HG03175 (cell line): ENCODE data around the gene EPHA4.
A peak's percentile ranks its signal among the peaks of the same experiment; 100 is the strongest.

Experiments used
- ATAC-seq: cut with Tn5 transposase; IDR thresholded peaks from one replicate; pipeline ENCODE4 v1.9.1; 2021; ENCODE audit warnings: mild to moderate bottlenecking, moderate library complexity; ENCODE audit not compliant: unreplicated experiment

Gene EPHA4

DNA sequence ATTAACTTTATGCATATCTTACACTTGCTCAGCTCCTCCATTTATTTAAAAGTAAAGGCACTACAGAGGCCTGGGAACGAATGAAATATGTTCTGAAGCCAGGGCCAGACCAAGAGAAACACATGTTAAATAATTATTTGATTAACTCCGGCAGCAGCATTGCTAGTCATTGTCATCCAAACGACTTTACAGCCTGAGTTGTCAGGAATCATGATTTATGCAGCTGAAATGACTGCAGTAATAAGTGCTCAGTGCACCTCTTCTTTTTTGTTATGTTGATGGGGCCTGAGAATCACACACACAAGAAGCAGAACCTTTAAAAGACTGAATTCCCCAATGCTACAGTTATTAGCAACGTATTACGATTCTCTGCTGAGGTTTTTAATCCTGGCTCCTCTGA lies 58.9 kb downstream of the EPHA4 start:
- no peak for ATAC-seq

DNA sequence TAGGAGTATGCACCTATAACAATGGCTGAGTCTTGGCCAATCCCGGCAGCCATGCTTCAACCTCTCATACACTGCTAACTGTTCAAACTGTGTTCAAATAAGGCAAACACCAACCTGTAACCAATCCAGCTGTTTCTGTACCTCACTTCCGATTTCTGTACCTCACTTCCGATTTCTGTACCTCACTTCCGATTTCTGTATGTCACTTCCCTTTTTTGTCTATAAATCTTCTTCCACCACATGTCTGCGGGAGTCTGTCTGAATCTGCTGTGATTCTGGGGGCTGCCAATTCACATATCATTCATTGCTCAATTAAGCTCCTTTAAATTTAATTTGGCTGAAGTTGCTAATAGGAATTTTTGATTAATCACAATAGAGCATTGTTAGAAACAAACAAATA lies 60.8 kb downstream of the EPHA4 start:
- peak; percentile 54 for ATAC-seq

DNA sequence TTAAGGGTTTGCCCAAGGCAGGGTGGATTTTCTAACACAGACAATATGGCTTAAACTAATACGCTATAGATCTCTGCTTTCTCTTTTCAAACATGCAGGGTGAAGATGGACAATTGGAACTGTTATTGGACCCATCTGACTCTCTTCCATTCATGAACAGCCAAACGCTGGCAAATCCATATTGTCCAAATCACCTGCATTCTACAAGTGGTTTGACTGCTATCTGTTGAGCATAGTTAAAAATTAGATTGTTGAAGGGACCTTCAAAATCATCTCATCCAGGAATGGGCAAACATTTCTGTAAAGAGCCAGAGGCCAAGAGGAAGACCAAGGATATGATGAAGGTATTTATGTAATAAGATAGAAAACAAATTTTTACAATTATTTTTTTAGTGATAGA lies 65.6 kb downstream of the EPHA4 start:
- ATAC-seq: no peak

DNA sequence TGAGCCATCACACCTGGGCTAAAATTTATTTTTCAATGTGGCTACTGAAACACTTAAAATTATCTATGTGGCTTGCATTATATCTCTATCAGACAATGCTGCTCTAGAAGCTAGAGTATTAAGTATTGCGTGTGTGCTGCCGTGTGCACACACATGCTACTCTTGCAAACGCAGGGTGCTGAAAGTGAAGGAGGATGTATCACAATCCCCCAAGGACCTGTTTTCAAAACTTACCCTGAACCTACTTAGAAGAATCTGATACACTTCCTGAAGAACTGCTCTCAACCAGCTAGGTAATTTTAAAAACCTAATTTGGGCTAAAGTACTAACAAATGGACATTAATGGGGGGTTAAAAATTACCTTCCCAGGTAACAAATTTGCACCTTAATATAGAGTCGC lies 66.5 kb downstream of the EPHA4 start:
- no peak for ATAC-seq

DNA sequence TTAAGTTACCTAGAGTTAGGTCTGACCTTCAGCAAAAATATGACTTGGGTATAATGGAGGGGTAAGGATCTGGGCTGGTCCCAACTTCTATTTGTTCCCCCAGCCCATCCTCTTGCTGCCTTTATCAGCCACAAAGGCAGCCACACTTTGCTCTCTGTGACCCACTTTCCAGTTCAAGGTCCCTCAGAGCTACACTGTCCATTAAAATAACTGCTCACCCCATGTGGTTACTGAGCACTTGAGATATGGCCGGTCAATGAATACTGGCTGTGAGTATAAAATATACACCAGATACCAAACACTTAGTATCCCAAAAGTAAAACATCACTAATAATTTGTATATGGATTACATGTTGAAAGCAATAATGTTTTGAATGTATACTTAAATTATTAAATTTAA lies 67.2 kb downstream of the EPHA4 start:
- no peak for ATAC-seq

DNA sequence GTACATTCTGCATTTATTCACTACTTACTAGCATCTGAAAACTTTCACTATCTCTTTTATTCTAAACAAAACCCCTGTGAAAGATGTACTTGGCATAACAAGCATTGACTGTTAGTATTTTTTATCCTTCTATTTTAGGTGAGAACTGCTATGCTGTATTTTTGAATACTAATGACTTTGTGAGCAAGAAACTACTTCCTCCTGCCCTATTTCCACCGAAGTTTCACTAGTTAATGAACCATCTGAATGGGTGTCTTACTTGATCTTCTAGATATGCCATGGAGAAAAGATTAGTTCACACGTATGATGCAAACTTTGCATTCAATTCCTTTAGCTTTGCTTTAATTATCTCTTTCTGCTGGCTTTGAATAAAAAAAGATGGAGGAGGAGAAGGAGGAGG lies 68.1 kb downstream of the EPHA4 start:
- no peak for ATAC-seq

DNA sequence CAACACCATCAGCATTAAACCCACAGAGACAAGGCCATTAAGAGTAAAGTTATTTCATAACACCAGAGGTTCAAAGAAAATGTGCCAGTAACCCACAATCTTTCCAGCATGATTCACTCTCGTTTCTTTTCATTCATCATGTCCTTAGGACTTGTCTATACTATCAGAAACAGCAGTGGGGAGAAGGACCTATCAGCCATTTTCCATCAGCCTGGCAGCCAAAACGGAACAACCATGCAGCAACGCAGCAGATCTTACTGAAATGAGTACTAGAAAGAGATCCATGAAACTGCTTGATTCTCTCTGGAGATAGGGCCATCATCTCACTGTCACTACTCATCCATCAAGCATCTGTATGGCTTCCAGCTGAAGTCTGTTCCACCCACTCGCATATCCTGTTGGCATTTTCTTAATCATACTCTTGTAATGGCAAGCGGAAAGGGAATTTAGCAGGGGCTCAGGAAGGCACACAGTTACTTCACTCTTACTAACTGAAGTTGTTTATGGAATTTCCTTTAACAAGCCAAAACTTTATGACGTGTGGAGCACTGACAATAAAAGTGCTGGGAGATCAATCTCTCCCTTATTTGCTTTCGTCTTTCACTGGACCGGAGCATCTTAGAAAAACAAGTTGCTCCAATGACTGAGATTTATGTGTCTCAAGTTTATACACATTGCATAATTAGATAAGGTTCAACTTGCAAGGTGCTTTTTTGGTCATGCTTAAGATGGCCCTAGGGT lies 69.7 kb downstream of the EPHA4 start:
- no peak for ATAC-seq

DNA sequence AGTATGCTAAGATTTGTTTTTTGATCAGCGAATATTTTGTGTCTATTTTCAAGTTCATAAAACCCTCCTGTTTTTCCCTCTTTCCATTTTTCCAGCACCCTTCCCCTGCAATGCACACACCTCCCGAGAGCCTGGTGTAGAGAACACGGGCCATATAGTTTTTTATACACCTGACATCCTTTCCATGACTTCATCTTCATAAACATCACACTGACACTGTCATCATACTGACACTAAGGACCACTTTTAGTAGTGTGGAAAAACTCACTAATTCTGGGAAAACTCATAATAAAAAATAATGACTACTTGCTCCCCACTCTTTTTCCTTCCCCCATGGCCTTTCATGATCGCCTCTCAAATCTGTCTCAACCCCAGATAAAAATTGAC lies 70.2 kb downstream of the EPHA4 start:
- ATAC-seq: no peak

DNA sequence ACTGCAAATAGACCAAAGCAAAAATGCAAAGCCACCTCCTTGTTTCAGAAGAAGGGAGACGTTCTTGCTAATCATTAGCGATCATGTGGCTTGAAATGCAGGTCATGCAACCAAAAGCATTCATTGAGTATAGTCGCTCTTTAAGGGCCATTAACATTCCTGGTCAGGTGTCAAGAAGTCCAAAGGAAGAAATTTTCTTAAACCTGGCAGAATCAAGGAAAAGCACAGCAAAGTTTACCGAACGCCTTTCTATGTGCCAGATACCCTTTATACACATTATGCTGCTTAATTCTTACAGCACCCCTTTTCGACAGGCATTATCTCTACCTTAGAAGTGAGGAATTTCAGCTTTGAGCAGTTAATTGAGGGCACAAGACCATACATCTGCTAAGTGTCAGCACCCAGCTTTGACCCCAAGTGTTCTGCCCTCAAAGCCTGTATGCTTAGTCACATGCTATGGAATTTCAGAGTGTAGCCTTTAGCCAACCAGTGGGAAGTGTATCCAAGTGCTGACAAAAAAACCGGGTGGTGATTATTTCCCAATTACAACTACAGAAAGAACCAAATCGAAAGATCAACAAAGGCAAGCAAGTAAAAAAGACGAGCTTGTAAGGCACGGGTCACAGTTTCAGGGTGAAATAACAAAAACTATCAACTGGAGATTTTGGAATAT lies 70.8 kb downstream of the EPHA4 start:
- ATAC-seq: no peak

DNA sequence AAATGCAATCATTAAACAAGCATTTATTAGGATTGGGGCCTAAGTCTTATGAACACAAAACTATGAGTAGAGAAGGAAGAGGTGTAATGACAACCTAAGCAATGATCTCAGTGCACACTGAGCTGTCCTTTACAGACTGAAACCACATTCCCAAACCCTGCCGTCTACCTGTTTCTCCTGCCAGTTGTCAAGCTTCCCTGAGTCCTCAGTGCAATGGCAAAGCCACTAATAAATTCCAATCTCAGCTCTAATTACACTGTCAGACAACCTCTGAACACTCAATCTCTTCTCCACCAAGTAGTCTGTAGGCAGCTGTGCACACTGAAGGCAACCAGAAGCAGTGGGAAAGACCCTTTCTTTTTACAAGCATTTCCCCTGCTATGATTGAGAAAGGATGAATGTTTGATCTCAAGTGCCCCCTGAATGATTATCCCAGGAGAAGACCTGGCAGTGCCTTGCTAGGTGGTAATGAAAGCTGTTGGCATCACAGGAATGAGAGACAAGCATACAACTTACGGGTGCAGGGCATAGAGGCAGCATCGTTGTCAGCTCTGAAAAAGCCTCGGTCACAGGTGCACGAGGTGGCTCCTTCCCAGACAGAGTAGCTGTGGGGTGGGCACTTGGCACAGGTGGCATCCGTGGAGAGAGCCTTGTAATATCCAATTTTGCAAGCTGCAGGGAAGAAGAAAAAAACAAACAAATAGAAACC lies 71.4 kb downstream of the EPHA4 start:
- no peak for ATAC-seq

DNA sequence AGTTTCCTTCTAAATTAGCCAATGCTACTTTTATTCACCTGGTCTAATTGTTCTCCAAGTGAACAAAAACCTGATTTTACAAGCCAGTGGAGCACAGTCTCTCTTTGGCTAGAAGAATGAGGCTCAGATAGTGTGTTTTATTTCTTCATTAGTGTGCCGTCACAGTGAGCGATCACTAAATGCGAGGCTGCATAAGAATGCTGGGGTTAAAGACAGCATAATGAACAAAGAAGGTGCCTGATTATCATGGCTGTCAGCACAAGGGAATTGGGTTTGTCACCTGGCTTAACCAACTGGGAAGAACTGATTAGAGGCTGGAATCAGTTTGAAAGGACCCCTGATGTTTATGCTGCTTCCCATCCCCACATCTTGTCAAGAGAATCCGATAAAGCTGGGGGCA lies 76.4 kb downstream of the EPHA4 start:
- no peak for ATAC-seq

DNA sequence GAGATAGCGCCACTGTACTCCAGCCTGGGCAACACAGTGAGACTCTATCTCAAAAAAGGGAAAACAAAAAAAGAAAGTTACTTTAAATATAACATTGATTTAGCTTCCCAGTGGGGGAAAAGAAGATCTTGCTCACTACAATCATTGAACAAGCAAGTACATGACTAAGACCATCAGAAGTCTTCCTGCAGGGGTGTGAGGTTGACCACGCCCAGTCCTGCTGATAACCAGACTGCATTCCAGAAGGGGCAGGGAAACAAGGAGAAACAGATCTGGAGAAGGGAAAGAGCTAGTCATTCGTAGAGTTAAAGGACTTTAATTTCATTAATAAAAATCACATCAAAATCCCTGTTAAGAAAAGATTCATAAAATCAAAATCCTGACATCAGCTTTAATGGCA lies 77.5 kb downstream of the EPHA4 start:
- ATAC-seq: no peak

DNA sequence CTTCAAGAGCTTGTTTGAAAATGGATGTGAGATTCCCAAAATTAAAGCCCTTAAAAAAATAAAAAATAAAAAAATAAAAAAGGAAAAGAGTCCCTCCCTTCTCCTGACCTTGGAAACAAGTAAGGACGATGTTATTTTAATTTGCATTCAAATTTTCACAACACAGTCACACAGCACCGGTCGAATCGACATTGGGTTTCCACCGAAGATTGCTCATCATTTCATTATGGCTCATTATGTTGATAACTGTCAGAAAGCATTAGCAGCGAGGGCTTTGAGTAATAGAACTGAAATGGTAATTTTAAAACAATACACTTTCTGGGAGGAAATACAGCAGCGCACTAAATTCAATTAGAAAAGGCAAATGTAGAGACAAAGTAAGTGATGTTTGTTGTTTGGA lies 78.7 kb downstream of the EPHA4 start:
- no peak for ATAC-seq

DNA sequence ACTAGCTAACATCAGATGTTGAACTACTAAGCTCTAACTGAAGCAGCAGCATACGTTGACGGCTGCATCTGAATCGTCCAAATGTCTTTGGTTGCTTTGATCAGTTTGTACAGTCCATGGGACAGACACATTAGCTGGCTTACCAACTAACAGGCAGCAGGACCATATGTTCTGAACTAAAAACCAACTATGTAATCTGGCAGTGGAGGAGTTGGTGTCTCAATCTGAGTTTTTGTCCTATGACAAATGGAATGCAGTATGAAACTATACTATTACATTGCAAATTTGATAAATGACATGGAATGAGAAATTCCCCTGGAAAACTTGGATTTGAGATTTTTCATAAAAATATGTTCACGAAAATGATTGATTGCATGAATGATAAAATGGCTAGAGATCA lies 79.5 kb downstream of the EPHA4 start:
- no peak for ATAC-seq

DNA sequence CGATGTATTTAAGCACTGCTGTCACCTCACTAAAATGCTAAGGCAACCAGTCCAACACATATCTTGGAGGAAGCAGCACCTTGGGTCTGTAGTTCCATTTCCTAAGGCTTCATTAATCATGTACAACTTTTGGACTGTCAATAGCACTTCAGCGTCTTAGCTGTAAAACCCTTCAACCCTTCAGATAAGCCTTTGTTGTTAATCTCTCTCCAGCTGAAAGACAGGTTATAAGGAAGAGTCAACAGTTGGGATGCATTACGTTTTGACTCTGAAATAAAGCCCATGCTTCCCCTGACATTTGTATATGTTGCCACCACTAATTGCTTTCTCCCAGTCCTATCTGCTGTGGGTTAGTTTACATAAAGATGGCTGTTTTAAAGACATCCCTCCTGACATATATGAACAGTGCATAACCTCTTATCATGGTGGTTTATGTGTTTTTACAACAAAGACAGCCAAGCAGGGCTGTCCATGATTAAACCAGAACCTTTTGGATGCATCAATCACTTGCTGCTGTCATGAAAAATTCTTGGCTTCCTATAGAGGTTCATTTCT lies 81.5 kb downstream of the EPHA4 start:
- ATAC-seq: no peak

DNA sequence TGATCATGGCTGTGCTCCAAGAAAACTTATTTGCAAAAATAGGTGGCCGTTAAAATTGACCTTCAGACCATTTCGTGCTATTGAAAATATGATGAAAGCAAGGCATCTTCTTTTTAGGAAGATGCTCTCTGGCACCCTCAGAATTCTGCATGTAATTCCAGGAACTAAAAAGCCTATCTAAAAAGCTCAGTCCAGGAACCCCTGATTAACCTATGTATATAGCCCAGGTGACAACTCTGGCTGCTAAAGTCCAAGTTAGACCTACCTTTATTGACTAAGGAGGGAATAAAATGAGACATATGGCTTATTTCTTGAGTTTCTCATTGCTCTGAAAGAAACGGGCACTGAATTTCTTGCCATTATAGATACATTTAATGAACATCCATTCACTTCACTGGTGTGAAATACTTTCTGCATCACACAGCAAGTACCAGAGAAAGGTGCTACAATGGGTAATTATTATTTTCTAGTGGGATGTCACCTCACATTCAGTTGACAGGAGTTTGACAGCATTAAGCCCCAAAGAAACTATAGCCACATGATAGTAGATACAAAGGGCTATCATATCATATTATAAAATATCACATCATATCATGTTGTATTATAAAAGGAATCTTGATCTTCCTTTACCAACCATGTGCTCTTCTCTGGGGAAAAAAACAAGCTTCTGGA lies 83.8 kb downstream of the EPHA4 start:
- no peak for ATAC-seq

DNA sequence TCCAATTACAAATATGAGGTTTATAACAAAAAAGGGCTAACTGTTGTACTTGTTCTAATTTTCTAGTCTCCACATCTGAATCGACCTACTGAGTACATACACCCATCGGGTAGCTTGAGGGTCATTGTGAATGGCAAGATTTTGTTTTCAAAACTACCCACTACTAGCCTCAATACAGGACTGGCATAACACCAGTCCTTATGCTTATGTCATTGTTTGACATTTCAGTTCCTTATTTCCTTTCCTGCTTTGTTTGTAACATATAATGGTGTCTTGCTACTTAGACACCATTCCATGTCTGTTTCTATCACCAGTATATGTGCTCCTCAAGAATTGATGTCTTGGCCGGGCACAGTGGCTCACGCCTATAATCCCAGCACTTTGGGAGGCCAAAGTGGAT lies 86.0 kb downstream of the EPHA4 start:
- no peak for ATAC-seq

DNA sequence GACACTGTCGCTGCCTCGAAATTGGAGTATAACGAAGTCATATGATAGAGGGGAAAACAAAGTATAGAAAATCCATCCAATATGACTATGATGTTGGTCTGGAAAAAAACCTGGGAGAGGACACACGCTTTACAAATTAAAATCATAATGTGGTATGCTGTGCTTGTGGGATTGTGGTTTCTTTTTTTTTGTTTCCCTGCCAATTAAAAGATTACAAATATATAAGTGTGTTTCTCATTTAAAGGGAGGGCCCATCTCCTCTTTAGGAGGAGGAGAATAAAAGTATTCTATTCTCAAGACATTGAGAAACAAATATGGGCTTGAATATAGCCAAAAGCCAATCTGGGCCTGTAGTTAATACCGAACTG lies 86.6 kb downstream of the EPHA4 start:
- ATAC-seq: no peak

DNA sequence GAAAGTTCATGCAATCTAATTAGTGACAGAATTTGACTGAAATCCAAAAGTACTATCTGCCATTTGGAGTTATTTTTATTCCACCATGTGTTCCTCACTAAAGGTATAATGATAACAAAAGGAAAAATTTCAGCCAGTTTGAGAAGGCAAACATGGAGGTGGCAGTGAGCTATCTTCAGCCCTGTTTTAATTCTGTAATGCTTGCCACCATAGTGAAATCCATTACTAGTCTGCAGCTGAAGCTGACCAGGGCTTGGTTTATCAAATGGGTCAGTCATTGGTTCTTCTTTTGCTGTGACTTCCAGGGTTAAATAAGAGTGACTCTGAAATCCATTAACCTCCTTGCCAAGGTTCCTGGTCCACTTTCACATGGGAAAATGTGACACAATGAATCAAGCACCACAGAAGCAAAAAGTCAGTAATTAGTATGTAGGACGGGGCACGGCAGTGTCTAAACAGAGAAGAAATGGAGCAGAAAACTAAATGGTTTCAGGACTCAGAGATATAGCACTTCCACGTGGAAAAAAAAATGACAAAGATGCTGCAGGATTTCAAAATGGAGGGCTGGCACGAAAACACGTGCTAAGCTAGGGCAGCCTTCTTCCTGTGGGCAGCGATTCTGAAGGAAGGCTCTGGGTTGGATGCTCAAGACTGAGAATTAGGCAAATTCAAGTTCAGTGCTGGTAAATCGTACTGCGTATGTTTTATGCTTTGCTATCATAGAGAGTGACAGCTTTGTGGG lies 87.2 kb downstream of the EPHA4 start:
- ATAC-seq: no peak

DNA sequence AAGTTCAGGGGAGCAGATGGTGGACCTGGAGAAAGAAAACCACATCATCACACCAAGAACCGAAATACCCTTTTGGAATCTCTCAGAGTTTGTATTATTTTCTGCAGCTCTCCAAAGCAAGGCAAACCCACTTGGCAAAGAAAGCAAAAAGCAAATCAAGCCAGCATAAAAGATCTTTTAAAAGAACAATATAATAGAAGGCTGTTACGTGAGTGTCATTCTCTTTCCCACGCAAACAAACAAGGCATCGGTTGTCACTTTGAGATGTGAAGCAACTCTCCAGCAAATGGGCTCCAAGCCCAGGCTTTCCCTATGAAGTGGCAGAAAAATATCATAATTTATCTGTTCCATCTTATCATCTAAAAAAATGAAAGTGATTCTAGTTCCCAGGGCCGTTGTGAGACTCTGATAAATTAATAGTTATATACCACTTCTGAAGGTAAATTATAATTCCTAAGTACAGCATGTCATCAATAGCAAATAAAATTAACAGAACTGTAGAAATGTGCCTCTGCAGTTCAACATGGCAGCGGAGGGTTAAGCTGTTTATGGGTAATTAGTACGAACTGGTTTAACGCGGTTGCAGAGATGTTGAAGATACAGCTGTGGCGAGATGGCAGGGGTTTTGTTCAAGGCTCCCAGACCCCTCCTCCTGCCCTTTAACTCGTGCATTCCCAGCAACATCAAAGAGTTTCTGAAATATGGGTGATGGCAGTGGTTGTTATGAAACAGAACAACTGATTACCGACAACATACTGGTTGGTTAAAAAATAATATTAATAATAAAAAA lies 89.2 kb downstream of the EPHA4 start:
- no peak for ATAC-seq
